ENCODE results near the gene RAB37. TPM values are rescaled to one million over a fixed set of nuclear protein-coding genes. Genes with fewer than 3 reads are reported as not detected.
A peak's percentile ranks its signal among the peaks of the same experiment; 100 is the strongest.

Gene RAB37
- total and polyA plus RNA-seq, 2 donors (not counting 1 experiment from before 2014, with no cell fraction given), result 67.6 to 76.8 TPM

DNA sequence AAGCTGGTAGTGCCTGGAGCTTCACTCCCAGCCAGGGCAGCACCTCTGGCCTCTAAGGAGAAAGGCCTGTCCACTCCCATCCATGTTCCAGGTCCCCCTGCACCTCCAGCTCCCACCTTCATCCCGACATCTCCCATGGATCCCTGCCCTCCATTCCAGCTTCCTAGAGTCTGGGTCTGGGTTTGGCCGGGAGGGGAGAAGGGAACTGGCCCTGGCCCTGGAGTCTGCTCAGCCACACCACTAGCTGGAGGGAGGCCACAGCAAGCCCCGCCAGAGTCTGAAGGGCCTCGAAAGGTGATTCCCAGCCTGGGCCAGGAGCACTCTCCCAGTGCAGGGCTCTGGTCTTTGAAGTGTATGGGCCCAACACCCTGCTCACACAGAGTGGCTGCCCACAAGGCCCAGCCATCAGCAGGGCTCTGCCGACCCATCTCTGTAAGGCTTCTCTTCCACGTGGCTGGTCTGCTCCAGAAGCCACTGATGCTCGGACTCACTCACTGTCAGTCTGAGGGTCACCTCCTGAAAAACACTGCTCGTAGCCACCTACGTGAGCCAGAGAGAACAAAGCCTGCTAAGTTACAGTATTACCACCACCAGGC is 34.4 kb downstream of the RAB37 start:
- ATAC-seq (ENCODE audit: low read depth), result no peak
- Histone ChIP-seq H3K4me1 (ENCODE audit: control insufficient read depth in 2 of 2, insufficient read depth in 2 of 2, low read length in 2 of 2) (peaks cover 7 to 9% of the 10 kb centered on the region in 2 donors), H3K36me3 (replicated peaks in 1 of 2; ENCODE audit: control extremely low read depth in 1 of 2, control insufficient read depth in 1 of 2, extremely low read depth in 1 of 2, insufficient read depth in 2 of 2, low read length in 1 of 2) (peaks cover 1 to 67% of the 10 kb centered on the region in 2 experiments)

DNA sequence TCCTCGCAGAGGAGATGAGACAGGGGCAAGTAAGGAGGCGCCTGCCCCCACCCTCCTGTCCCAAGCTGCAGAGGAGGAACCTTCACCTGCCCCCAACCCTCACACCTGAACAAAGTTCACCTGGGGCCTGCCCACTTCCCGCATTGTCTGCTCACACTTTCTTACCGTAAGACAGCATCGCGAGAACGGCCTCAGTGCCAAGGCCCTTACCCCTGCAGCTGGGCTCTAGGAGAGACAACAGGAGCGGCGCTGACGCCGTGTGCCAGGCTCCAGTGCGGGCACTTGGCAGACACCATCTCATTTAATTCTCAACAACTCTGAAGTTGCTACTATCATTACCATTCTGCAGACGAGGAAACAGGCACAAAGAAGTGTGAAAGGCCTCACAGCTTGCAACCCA is 35.0 kb downstream of the RAB37 start:
- H3K36me3 ChIP-seq (replicated peaks in 1 of 2; ENCODE audit: control extremely low read depth in 1 of 2, control insufficient read depth in 1 of 2, extremely low read depth in 1 of 2, insufficient read depth in 2 of 2, low read length in 1 of 2), result peaks cover 1 to 63% of the 10 kb centered on the region in 2 experiments
- intact Hi-C loops (cut with micrococcal nuclease), result no loop called here

More for the DNA sequence above, 34.4 kb downstream of the RAB37 start:
- Histone ChIP-seq H3K79me2 (ENCODE audit: control insufficient read depth, insufficient read depth, low read length) (peaks cover 17% of the 10 kb centered on the region), H4K20me1 (ENCODE audit: control insufficient read depth, insufficient read depth, low read length, poor library complexity, severe bottlenecking) (peaks cover 45% of the 10 kb centered on the region), H3K9ac (ENCODE audit: low read length) (no peak overlapping the region), H3K27me3 (replicated peaks in 1 of 4; ENCODE audit: control extremely low read depth in 1 of 4, control insufficient read depth in 3 of 4, insufficient read depth in 4 of 4, low read length in 3 of 4) (no peaks in the 10 kb centered on the region), H3K4me2 (replicated peaks; ENCODE audit: low read depth, low read length, poor library complexity, severe bottlenecking) (no peak overlapping the region), H3K9me3 (ENCODE audit: control extremely low read depth in 1 of 3, control insufficient read depth in 2 of 3, insufficient read depth in 1 of 3, low read length in 2 of 3) (no peaks in the 10 kb centered on the region), H3K27ac (ENCODE audit: low read length in 2 of 2) (no peak overlapping the region), H2AFZ (ENCODE audit: insufficient read depth, low read depth, low read length, poor library complexity, severe bottlenecking) (no peak overlapping the region), H3K4me3 (ENCODE audit: control extremely low read depth in 1 of 5, extremely low read depth in 1 of 5, insufficient read depth in 1 of 5, low read depth in 2 of 5, low read length in 4 of 5) (no peak overlapping the region)
- Mint-ChIP-seq H3K27me3 (no peaks in the 10 kb centered on the region), H3K9me3 (ENCODE audit: insufficient read depth) (no peaks in the 10 kb centered on the region), H3K27ac (peak overlapping the region; percentile 46), H3K4me1 (peaks cover 24% of the 10 kb centered on the region), H3K4me3 (no peak overlapping the region)
- TF ChIP-seq, protein P1, sequence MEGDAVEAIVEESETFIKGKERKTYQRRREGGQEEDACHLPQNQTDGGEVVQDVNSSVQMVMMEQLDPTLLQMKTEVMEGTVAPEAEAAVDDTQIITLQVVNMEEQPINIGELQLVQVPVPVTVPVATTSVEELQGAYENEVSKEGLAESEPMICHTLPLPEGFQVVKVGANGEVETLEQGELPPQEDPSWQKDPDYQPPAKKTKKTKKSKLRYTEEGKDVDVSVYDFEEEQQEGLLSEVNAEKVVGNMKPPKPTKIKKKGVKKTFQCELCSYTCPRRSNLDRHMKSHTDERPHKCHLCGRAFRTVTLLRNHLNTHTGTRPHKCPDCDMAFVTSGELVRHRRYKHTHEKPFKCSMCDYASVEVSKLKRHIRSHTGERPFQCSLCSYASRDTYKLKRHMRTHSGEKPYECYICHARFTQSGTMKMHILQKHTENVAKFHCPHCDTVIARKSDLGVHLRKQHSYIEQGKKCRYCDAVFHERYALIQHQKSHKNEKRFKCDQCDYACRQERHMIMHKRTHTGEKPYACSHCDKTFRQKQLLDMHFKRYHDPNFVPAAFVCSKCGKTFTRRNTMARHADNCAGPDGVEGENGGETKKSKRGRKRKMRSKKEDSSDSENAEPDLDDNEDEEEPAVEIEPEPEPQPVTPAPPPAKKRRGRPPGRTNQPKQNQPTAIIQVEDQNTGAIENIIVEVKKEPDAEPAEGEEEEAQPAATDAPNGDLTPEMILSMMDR (IDR thresholded peaks at IDR 0.05), result no peak
- no peak for TF ChIP-seq EZH2 (IDR thresholded peaks at IDR 0.05; ENCODE audit: borderline replicate concordance, insufficient read depth, low read depth, low read length, poor library complexity, severe bottlenecking)
- 96% methylated on average over 9 of the region's 9 CpGs for WGBS (ENCODE audit: insufficient coverage)
- POLR2A ChIA-PET, result interaction anchor here (0.6 to 1.3 kb wide), 4 partner anchors 21 to 114 kb away, joined by 5 to 7 read pairs (median 6); no protein-coding TSS in a partner anchor
- intact Hi-C loops (cut with micrococcal nuclease), result no loop called here
- CTCF ChIA-PET, result interaction anchor here (0.5 to 9.5 kb wide), 27 partner anchors 8 to 1968 kb away, joined by 3 to 191 read pairs (median 4); partner anchors contain the start of genes NHERF1 and RAB37
- DNase-seq, result no peak

More for the DNA sequence above, 35.0 kb downstream of the RAB37 start:
- H3K27ac Mint-ChIP-seq, result no peak overlapping the region
- Histone ChIP-seq H4K20me1 (ENCODE audit: control insufficient read depth, insufficient read depth, low read length, poor library complexity, severe bottlenecking) (peaks cover 45% of the 10 kb centered on the region), H3K9me3 (ENCODE audit: control extremely low read depth in 1 of 3, control insufficient read depth in 2 of 3, insufficient read depth in 1 of 3, low read length in 2 of 3) (no peaks in the 10 kb centered on the region), H3K79me2 (ENCODE audit: control insufficient read depth, insufficient read depth, low read length) (peaks cover 23% of the 10 kb centered on the region), H3K4me1 (ENCODE audit: control insufficient read depth in 2 of 2, insufficient read depth in 2 of 2, low read length in 2 of 2) (peaks cover 12 to 15% of the 10 kb centered on the region in 2 donors), H3K27me3 (replicated peaks in 1 of 4; ENCODE audit: control extremely low read depth in 1 of 4, control insufficient read depth in 3 of 4, insufficient read depth in 4 of 4, low read length in 3 of 4) (no peaks in the 10 kb centered on the region), H3K4me3 (ENCODE audit: control extremely low read depth in 1 of 5, extremely low read depth in 1 of 5, insufficient read depth in 1 of 5, low read depth in 2 of 5, low read length in 4 of 5) (no peak overlapping the region), H3K27ac (ENCODE audit: low read length in 2 of 2) (no peak overlapping the region), H3K4me2 (replicated peaks; ENCODE audit: low read depth, low read length, poor library complexity, severe bottlenecking) (no peak overlapping the region), H3K9ac (ENCODE audit: low read length) (no peak overlapping the region), H2AFZ (ENCODE audit: insufficient read depth, low read depth, low read length, poor library complexity, severe bottlenecking) (no peak overlapping the region)
- TF ChIP-seq, protein P1 (IDR thresholded peaks at IDR 0.05), result no peak
- no peak for TF ChIP-seq EZH2 (IDR thresholded peaks at IDR 0.05; ENCODE audit: borderline replicate concordance, insufficient read depth, low read depth, low read length, poor library complexity, severe bottlenecking)
- no peak overlapping the region for H3K4me3 Mint-ChIP-seq
- ChIA-PET CTCF (interaction anchor here (1.4 to 9.5 kb wide), 9 partner anchors 8 to 393 kb away, joined by 4 to 191 read pairs (median 23); partner anchors contain the start of genes NHERF1 and RAB37), POLR2A (no interaction called here)
- H3K27me3 Mint-ChIP-seq, result no peaks in the 10 kb centered on the region
- ATAC-seq (ENCODE audit: low read depth), result no peak
- DNase-seq, result no peak
- WGBS (ENCODE audit: insufficient coverage), result 94% methylated on average over 12 of the region's 13 CpGs
- H3K4me1 Mint-ChIP-seq, result peaks cover 27% of the 10 kb centered on the region
- no peaks in the 10 kb centered on the region for H3K9me3 Mint-ChIP-seq (ENCODE audit: insufficient read depth)
